Sigmoid colon (tissue), 7 donors: ENCODE results near the gene SIRPB2. TPM values are rescaled to one million over a fixed set of nuclear protein-coding genes. Genes with fewer than 3 reads are reported as not detected.

Experiments used
- DNase-seq: peaks from one replicate; pipeline ENCODE4 v3.0.0-alpha.2; 2019
- H3K27ac ChIP-seq, 4 donors: fragments of 200-600 bp; sonication (generic); one replicate each; pipeline ENCODE4 v1.5.1; 2016 to 2019; ENCODE audit warnings: mild to moderate bottlenecking in 1 of 4
- H3K27me3 ChIP-seq, 3 donors: fragments of 200-600 bp; sonication (generic); one replicate each; pipeline ENCODE4 v1.5.1; 2019; ENCODE audit warnings: mild to moderate bottlenecking in 1 of 3
- H3K36me3 ChIP-seq, 4 donors: fragments of 200-600 bp; sonication (generic); one replicate each; pipeline ENCODE4 v1.5.1; 2016 to 2019
- H3K4me1 ChIP-seq, 4 donors: fragments of 200-600 bp; sonication (generic); one replicate each; pipeline ENCODE4 v1.5.1; 2017 to 2019
- H3K4me3 ChIP-seq, 4 donors: fragments of 200-600 bp; sonication (generic); one replicate each; pipeline ENCODE4 v1.5.1; 2017 to 2019; ENCODE audit warnings: mild to moderate bottlenecking in 2 of 4, moderate library complexity in 1 of 4
- H3K9me3 ChIP-seq, 4 donors: fragments of 200-600 bp in 3 of 4; sonication (generic) in 3 of 4; one replicate each; pipeline versions ENCODE4 v1.5.1 to v1.6.1; 2013 to 2019
- EP300 ChIP-seq, 4 donors: sonication (generic); formaldehyde crosslinking; IDR thresholded peaks; one replicate each; pipeline ENCODE4 v1.6.1; 2017; ENCODE audit warnings: antibody characterized with exemption in 4 of 4
- POLR2A ChIP-seq, 2 donors: fragments of 450-650 bp; IDR thresholded peaks; one replicate each; pipeline ENCODE4 v1.6.1; 2016; ENCODE audit warnings: antibody characterized with exemption in 2 of 2, mild to moderate bottlenecking in 2 of 2, moderate library complexity in 2 of 2
- POLR2AphosphoS5 ChIP-seq, 4 donors: sonication (generic); formaldehyde crosslinking; IDR thresholded peaks; one replicate each; pipeline ENCODE4 v1.6.1; 2017; ENCODE audit warnings: antibody characterized with exemption in 4 of 4
- WGBS, 2 donors: extraction: QIAGEN DNeasy Blood & Tissue Kit; methylation state at CpG; one replicate each; pipeline ENCODE4 v1.1.7; 2013; 5-methylcytosine and 5-hydroxymethylcytosine counted together
- intact Hi-C: fragments of 100-400 bp; cut with DNase I; formaldehyde crosslinking; loops from one replicate; pipeline ENCODE4 v1.15.1; 2023
- polyA plus RNA-seq, 3 donors: library from polyadenylated mRNA; stranded (reverse); fragments of 200-250 nt; gene quantifications; one replicate each; pipeline ENCODE4 v1.2.3, GENCODE V29; 2013
- small RNA-seq, 3 donors: library from RNA; depleted of rRNA; stranded (forward); fragments of <200 nt; gene quantifications; one replicate each; pipeline ENCODE3, GENCODE V24; 2016
- total RNA-seq, 4 donors: library from RNA; depleted of rRNA; stranded (reverse); fragments of >200 nt; gene quantifications; one replicate each; pipeline ENCODE4 v1.1.0, GENCODE V29; 2016
- TF ChIP-seq, protein P1 (sequence below), 4 experiments: fragments of 450-650 bp in 3 of 4; fragments of 200-600 bp in 1 of 4; IDR thresholded peaks; one replicate each; pipeline ENCODE4 v1.5.1; 2016 to 2019; ENCODE audit warnings: antibody characterized with exemption in 4 of 4, mild to moderate bottlenecking in 3 of 4, moderate library complexity in 2 of 4
- donor health status: healthy with polysubstance abuse.
- donor health status: Bipolar disorder and iron deficiency.
- donor health status: healthy.

Gene SIRPB2
- total and polyA plus RNA-seq, 7 donors = 1.2 to 10.2 (median 6.6) TPM

- Histone ChIP-seq H3K4me3 (no peak overlapping the region), H3K36me3 (no peaks in the 10 kb centered on the region), H3K27me3 (peaks cover 0 to 5% (median 4%) of the 10 kb centered on the region in 3 donors), H3K27ac (no peak overlapping the region), H3K9me3 (no peaks in the 10 kb centered on the region), H3K4me1 (peaks cover 0 to 5% (median 0%) of the 10 kb centered on the region in 4 donors)
- no peak for DNase-seq
- TF ChIP-seq POLR2AphosphoS5 (IDR thresholded peaks at IDR 0.05) (no peak), EP300 (IDR thresholded peaks at IDR 0.05) (no peak), POLR2A (IDR thresholded peaks at IDR 0.05) (no peak)
- TF ChIP-seq, protein P1, sequence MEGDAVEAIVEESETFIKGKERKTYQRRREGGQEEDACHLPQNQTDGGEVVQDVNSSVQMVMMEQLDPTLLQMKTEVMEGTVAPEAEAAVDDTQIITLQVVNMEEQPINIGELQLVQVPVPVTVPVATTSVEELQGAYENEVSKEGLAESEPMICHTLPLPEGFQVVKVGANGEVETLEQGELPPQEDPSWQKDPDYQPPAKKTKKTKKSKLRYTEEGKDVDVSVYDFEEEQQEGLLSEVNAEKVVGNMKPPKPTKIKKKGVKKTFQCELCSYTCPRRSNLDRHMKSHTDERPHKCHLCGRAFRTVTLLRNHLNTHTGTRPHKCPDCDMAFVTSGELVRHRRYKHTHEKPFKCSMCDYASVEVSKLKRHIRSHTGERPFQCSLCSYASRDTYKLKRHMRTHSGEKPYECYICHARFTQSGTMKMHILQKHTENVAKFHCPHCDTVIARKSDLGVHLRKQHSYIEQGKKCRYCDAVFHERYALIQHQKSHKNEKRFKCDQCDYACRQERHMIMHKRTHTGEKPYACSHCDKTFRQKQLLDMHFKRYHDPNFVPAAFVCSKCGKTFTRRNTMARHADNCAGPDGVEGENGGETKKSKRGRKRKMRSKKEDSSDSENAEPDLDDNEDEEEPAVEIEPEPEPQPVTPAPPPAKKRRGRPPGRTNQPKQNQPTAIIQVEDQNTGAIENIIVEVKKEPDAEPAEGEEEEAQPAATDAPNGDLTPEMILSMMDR (IDR thresholded peaks at IDR 0.05) = no peak
- 45 to 62% methylated on average over 3 of the region's 3 CpGs for WGBS, 2 donors
- intact Hi-C loops = no loop called here
These were observed 63.7 kb downstream of the SIRPB2 start for GRCh38 chr20:1427457-1428054.

- H3K4me3 ChIP-seq = no peak overlapping the region
- peaks cover 0 to 5% (median 0%) of the 10 kb centered on the region in 4 donors for H3K4me1 ChIP-seq
- 66 to 72% methylated on average over 4 of the region's 4 CpGs for WGBS, 2 donors
- no peak for DNase-seq
- TF ChIP-seq POLR2AphosphoS5 (IDR thresholded peaks at IDR 0.05) (no peak), POLR2A (IDR thresholded peaks at IDR 0.05) (no peak), EP300 (IDR thresholded peaks at IDR 0.05) (no peak)
- TF ChIP-seq, protein P1 (IDR thresholded peaks at IDR 0.05) = no peak
- peaks cover 0 to 13% (median 7%) of the 10 kb centered on the region in 3 donors for H3K27me3 ChIP-seq
- intact Hi-C loops = no loop called here
- no peaks in the 10 kb centered on the region for H3K9me3 ChIP-seq
- H3K36me3 ChIP-seq = no peaks in the 10 kb centered on the region
- H3K27ac ChIP-seq = no peak overlapping the region
These were observed 64.9 kb downstream of the SIRPB2 start for GRCh38 chr20:1426231-1426849.

Small RNA genes lying within 50 kb of the gene (small RNA-seq; reads per million reads assigned to genes)
- gene RNU6-917P = 0 reads per million in 3 donors

Other genes with a start within 250 kb of the SIRPB2 start
- 10 to 100 TPM in 1 of 4 donors, 1 to 10 TPM in 3; 6.4 to 21.0 (median 8.9) TPM for gene SNPH, start 225.1 kb downstream of the SIRPB2 start, total RNA-seq
- gene SNPH, start 225.1 kb downstream of the SIRPB2 start, polyA plus RNA-seq = 1 to 10 TPM in 1 of 3 donors, under 1 TPM in 2; under 0.01 to 4.4 (median 0.23) TPM
- 1 to 10 TPM; 1.1 to 3.6 (median 1.9) TPM for gene SDCBP2, start 162.3 kb downstream of the SIRPB2 start, total RNA-seq
- 100 to 1,000 TPM; 229 to 724 (median 339) TPM for gene SDCBP2, start 162.3 kb downstream of the SIRPB2 start, polyA plus RNA-seq
- 100 to 1,000 TPM in 1 of 4 donors, 10 to 100 TPM in 3; 71.7 to 118 (median 85.3) TPM for gene FKBP1A, start 98.4 kb downstream of the SIRPB2 start, total RNA-seq
- 100 to 1,000 TPM; 296 to 515 (median 374) TPM for gene FKBP1A, start 98.4 kb downstream of the SIRPB2 start, polyA plus RNA-seq
- gene NSFL1C, start 24.6 kb downstream of the SIRPB2 start, total RNA-seq = 10 to 100 TPM; 33.5 to 46.5 (median 40.5) TPM
- gene NSFL1C, start 24.6 kb downstream of the SIRPB2 start, polyA plus RNA-seq = 10 to 100 TPM; 49.9 to 61.9 (median 55.0) TPM
- gene SIRPD, start 66.3 kb upstream of the SIRPB2 start, total RNA-seq = under 1 TPM in 1 of 4 donors, not detected in 3; 0.66 TPM
- gene SIRPD, start 66.3 kb upstream of the SIRPB2 start, polyA plus RNA-seq = under 1 TPM in 1 of 3 donors, not detected in 2; 0.90 TPM
- 1 to 10 TPM in 3 of 4 donors, under 1 TPM in 1; 0.36 to 5.2 (median 2.8) TPM for gene SIRPB1, start 128.6 kb upstream of the SIRPB2 start, total RNA-seq
- 1 to 10 TPM in 1 of 3 donors, under 1 TPM in 1, not detected in 1; 0.98 to 2.3 TPM for gene SIRPB1, start 128.6 kb upstream of the SIRPB2 start, polyA plus RNA-seq
- gene SIRPG, start 166.4 kb upstream of the SIRPB2 start, total RNA-seq = under 1 TPM in 1 of 4 donors, not detected in 3; 0.27 TPM
- gene SIRPG, start 166.4 kb upstream of the SIRPB2 start, polyA plus RNA-seq = 10 to 100 TPM in 1 of 3 donors, under 1 TPM in 1, not detected in 1; 0.60 to 11.0 TPM